Measurements from ENCODE around the gene CDK6.

GRCh38 chr7:92709912-92710311 lies 126.5 kb downstream of the CDK6 start:
- TF ChIP-seq, protein P1, sequence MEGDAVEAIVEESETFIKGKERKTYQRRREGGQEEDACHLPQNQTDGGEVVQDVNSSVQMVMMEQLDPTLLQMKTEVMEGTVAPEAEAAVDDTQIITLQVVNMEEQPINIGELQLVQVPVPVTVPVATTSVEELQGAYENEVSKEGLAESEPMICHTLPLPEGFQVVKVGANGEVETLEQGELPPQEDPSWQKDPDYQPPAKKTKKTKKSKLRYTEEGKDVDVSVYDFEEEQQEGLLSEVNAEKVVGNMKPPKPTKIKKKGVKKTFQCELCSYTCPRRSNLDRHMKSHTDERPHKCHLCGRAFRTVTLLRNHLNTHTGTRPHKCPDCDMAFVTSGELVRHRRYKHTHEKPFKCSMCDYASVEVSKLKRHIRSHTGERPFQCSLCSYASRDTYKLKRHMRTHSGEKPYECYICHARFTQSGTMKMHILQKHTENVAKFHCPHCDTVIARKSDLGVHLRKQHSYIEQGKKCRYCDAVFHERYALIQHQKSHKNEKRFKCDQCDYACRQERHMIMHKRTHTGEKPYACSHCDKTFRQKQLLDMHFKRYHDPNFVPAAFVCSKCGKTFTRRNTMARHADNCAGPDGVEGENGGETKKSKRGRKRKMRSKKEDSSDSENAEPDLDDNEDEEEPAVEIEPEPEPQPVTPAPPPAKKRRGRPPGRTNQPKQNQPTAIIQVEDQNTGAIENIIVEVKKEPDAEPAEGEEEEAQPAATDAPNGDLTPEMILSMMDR (conservative IDR thresholded peaks at IDR 0.05 in 1 of 2, IDR thresholded peaks at IDR 0.05 in 1 of 2; ENCODE audit: extremely low read depth in 1 of 2, insufficient read depth in 1 of 2, low read depth in 1 of 2, low read length in 2 of 2), result no peak
- TF ChIP-seq EZH2 (IDR thresholded peaks at IDR 0.05; ENCODE audit: borderline replicate concordance, low read length), result no peak

All from mammary epithelial cell (primary cell).